Stimulated activated CD4-positive, alpha-beta T cell treated with anti-CD3 and anti-CD28 coated beads, TNF-alpha, amount 100 ng/mL, for 1 hour (primary cell): ENCODE data around the gene BCAM.
"Not testable (repeated sequence)": the region's sequence is repeated elsewhere in the genome, so short reads cannot be mapped to it uniquely, and the experiment has no call there.

Source experiments
- DNase-seq, 3 donors: peaks; one replicate each; pipeline ENCODE4 v3.0.0-alpha.2; 2020; ENCODE audit warnings: low read depth in 3 of 3, low spot score in 1 of 3

Gene BCAM

GRCh38 chr19:44848036-44848811 lies 39.3 kb downstream of the BCAM start:
- no peak for DNase-seq

- DNase-seq: no peak
Measured at GRCh38 chr19:44848812-44849447, 40.0 kb downstream of the BCAM start.

GRCh38 chr19:44850641-44851109 lies 41.8 kb downstream of the BCAM start:
- no peak for DNase-seq

GRCh38 chr19:44851427-44851826 lies 42.5 kb downstream of the BCAM start:
- DNase-seq: no peak

GRCh38 chr19:44855606-44856005 lies 46.7 kb downstream of the BCAM start:
- no peak for DNase-seq

GRCh38 chr19:44856421-44857083 lies 47.6 kb downstream of the BCAM start:
- no peak for DNase-seq

GRCh38 chr19:44857837-44858236 lies 48.9 kb downstream of the BCAM start:
- no peak for DNase-seq

GRCh38 chr19:44861576-44861975 lies 52.7 kb downstream of the BCAM start:
- not testable (repeated sequence) for DNase-seq

GRCh38 chr19:44863990-44864389 lies 55.1 kb downstream of the BCAM start:
- no peak for DNase-seq

GRCh38 chr19:44865196-44865767 lies 56.4 kb downstream of the BCAM start:
- DNase-seq: no peak

- DNase-seq: no peak
Measured at GRCh38 chr19:44866664-44867063, 57.8 kb downstream of the BCAM start.

- no peak for DNase-seq
Measured at GRCh38 chr19:44867578-44867977, 58.7 kb downstream of the BCAM start.

GRCh38 chr19:44869733-44870470 lies 61.0 kb downstream of the BCAM start:
- no peak for DNase-seq
